Stimulated activated CD4-positive, alpha-beta T cell treated with anti-CD3 and anti-CD28 coated beads, Interleukin-4, amount 100 ng/mL, for 4 hours (primary cell): ENCODE results near the gene RBKS.

Experiments
- DNase-seq, 2 experiments: peaks; one replicate each; pipeline ENCODE4 v3.0.0-alpha.2; 2020

Gene RBKS

DNA sequence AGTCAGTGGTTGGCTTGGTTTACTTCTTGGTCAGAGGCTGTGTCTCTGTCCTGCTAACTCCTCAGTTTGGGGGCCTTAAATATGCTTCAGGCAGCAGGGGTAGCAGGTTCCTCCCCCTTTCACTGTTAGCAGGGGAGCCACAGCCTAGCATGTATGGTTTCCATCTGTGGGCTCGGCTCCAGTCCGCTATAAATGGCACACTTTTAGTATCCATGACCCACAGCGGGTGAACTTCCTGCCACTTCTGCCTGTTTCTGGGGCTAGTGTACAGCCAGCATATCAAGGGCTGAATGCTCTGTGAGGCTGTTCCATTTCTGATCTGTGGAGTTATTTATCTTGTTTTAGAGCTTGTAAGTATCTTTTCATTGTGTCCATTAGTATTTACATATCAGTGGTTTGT lies 60.4 kb downstream of the RBKS start:
- no peak for DNase-seq

DNA sequence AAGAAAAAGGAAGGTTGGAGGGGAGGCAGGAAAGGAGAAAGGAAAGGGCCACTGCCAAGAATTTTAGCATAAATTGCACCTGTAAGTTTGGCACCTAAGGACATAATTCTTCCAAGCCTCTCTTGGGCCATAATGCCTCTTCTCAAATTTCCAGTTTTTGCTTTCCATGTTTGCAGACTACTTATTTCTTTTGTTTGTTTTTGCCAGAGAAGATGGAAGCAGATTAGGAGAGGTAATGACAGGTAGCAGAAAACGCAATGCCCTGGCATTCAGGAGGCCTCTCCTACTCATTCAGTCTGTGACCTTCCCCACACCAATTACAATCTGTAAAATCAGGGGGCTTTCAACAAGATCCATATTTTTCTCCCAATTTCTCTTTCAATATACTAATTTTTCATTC lies 61.9 kb downstream of the RBKS start:
- no peak for DNase-seq

DNA sequence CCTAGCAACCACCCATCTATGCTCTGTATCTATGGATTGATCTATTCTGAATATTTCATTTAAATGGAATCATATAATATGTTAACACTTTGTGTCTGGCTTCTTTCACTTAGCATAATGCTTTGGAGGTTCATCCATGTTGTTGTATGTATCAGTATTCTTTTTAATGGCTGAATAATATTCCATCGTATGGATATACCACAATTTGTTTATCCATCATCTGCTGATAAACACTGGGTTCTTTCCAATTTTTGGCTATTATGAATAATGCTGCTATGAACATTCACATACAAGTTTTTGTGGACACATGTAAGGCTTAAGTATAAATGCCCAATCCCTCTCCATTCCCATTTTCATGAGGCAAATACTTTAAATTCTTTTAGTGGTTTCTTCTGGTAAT lies 65.8 kb downstream of the RBKS start:
- no peak for DNase-seq

DNA sequence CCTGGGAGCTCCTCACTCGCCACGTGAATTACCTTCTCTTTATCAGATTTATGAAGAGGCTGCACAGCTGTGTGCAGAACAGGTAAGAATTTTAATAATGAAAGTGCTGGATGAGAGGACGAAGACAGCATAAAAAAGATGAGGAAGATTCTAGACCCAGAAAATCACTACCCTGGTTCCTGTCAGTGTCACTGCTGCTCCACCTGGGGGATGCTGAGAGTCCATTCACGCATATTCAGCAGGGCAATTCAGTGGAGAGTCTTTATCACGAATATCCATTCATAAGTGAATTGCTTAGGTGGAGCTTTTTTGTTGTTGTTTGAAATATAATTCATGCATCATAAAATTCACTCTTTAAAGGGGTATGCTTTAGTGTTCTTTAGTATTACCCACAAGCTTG lies 66.6 kb downstream of the RBKS start:
- no peak for DNase-seq

DNA sequence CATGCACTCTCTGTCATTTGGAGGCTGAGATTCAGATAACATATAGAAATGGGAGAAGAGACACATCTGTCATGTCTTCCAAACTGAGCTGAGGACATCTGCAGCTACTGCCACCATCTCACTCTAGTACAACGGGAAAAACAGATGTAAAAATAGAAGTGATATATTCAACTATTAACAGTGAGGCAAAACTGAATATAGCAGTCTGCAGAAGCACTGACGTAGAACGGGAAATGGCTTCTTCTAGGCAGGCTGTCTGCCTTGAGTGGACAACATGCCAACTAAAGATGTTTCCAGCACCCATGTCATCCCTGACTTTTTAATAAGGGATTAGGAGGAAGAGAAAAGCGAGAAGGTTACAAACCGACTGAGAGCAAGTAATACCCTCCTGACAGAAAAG lies 67.1 kb downstream of the RBKS start:
- DNase-seq, result no peak

DNA sequence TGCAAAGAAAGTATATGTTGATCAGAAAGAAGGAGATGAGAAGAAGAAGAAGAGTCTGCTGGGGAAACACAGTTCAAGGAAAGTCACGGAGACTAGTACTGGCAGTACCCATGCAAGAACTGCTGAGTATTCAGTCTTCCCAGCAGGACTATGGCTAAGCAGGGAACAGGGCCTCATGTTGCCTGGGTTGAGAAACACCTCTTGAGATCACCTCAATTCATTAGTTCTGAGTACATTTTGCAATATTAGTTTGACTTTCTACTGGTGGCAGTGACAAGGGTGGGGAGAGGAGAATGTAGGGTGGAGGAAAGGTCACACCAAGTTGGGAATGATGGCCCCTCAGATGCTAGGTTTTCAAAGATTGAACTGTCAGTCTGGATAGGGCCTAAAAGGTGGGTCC lies 68.1 kb downstream of the RBKS start:
- DNase-seq, result no peak

DNA sequence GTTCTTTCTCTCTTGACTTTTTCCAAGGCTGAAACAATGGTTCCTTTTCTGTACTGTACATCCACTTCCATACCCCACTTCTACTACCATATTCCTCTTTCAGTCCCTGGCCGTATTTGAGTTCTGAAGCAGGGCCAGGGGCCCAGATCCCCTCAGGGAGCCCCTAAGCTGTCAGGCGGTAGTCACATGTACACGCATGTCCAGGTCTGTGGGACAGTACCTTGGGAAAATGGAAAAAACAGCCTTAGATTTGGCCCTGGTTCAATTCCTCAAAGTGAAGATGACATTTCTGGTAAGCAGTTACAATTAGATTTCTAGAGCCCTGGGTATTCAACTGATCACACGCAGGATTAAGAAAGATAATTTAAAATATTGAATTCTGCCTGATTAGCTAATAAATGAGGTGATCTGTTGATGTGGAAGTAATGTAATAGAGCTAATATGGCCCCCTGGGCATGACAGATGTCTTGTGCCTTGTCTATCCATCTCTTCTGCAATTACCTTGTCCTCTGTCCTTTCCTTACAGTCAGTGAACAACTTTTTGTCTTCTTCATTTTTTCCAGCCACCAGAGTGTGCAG lies 74.2 kb downstream of the RBKS start:
- no peak for DNase-seq

DNA sequence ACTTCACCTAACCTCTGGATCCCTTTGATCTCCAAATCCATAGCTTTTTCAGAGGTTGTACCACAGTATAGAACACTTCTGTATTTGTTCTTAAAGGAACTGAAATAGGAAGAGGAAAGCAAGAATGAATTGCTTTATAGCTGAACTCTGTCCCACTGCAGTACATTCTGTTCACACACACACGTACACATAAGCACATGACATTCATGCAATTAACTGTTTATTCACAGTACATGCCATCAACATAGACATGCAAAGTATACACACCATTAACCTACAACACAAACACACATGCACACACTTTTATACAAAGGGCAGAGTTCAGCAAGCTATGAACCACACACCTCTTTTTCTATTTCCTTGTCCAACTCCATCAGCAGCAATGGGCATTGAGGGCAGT lies 75.4 kb downstream of the RBKS start:
- DNase-seq, result no peak

DNA sequence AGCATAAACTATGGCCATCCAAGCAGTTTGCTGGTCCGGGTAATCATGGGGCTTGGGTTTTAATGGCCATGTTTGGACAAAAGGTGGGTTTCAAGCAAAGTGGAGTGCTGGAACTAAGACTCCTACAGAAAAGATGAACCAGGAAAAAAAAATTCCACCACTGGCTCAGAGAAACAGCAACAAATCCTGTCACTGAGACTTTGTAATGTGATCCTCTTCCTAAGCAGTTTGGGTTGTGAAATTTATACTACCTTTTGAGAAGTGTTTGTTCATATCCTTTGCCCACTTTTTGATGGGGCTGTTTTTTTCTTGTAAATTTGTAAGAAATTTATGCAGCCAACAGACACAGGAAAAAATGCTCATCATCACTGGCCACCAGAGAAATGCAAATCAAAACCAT lies 78.4 kb downstream of the RBKS start:
- DNase-seq, result no peak

DNA sequence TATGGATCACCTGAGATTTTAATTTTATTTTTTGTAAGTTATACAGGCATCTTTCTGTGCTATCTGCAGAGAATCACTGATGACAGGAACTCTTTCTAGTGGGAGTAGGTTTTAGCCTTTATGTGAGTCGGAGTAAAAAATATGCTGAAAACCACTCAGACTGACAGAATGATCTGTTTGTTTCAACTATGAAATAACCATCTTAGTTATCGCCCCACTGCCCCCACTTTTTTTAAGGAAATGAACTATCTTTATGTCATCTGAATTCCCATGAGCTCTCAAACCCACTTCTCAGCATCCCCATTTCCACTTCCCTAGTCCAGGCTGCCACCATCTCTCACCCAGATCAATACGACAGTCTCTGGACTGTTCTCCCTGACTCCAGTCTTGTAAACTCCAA lies 79.7 kb downstream of the RBKS start:
- DNase-seq, result no peak

DNA sequence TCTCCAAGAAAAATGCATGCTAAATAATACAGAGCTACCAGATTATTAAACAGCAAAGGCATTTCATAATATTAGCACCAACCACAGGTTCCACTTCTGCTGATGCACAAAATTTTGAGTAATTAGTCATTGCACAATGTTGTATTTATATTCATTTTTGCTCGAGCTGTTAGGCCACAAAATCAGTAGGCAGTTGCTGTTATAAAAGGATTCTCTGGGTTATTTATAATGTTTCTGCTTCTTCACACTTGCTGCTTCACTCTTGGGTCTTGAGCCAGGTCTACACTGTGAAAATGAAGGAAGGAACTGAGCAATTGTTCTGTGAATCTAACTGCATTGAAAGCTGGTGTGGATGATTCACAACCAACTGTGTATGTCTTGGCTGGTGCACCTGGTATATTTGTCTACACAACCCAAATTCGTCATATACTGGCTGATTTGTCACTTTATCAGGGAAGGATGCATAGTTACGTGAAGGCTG lies 80.4 kb downstream of the RBKS start:
- no peak for DNase-seq

DNA sequence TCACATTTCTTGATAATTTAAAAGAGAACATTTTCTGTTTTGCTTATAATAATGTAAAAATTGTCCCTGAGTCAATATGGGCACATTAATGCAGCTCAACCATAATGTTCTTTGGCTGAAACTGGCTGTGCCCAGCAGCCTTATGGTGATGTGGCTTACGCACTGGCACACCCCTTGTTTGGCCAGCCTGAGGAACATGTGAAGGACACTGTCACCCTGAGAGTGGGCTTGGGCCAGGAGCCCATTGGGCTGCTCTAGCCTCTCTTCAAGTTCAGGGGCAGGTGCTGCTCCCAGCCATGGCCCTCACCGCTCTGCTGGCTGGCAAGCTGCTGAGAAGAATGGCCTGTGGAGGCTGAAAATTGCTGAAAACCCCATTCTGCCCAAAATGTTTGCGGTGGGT lies 81.2 kb downstream of the RBKS start:
- no peak for DNase-seq

DNA sequence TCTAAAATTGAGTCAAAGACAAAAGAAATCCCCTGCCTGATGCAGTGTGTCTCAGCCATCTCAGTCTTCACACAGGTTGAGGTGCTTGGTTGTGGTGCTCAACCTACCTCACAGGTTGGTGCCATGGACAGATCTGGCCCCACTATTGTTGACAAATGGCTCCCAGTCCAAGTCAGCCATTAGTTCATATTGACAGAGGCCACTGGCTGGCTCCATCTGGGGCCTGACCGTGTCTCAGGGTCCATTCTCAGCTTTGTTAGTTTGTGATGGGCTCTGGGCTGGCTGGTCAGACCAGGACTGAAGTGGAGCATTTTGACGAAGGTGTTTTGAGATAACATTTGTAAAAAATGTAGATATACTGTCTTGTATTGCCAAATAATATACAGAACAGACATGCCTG lies 81.8 kb downstream of the RBKS start:
- no peak for DNase-seq

DNA sequence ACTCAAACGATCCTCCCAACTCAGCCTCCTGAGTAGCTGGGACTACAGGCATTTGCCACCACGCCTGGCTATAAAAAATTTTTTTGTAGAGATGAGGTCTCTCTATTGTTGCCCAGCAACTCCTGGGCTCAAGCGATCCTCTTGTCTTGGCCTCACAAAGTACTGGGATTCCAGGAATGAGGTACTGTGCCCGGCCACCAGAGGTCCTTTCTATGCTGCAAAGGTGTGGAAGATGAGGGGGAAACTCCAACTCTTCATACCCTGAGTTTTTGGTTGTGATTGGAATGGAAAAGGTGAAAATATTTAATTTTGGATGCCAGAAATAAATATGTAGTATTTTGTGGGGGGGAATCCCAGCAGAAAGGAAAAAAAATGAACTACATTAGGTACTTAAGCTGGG lies 82.7 kb downstream of the RBKS start:
- DNase-seq, result no peak

DNA sequence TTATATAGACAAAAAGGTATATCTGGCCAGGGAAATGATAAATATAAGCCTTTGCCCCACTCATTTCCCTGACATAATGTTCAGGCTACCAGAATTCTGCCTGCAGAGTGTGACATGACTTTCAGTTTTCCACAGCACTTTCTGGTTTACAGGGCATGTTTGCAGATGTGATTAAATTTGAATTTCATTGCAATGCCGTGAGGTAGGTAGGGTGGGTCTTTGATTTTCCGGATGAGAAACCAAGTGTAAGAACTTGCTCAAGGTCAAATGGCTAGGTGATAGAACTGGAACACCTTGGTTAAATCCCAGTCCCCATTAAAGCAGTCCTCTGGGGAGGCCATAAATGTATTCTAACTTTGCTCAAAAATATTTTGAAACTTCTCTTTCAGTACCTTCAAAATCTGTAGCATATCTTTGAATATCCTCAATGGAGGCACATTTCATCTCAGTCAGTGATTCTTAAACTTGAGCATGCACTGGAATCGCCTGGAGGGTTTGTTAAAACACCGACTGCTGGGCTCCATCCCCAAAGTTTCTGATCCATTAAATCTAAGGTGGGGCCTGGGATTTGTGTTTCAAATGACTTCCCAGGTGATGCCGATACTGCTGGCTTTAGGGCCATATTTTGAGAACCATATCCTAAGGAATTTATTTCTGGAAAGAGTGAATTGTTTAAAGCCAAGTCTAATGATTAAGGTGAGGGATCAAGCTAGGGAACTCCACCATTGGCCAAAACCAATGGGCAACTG lies 83.7 kb downstream of the RBKS start:
- no peak for DNase-seq

DNA sequence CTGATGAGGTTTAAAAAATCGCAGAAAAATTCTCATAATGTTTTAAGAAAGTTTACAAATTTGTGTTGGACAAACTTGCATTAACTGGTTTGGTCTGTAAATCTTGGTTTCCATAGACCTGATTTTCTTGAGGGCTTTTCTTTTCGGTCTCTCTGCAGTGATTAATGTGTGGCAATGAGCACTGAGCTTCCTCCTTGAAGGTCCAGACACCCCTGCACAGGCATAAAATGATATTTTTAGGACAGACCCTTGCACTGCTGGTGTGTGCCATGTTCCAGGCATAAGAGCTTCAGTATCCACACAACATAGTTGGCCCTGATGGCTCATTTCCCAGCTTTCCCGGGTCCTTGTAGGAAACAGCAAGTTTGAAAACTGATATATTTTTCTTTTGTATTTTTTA lies 85.0 kb downstream of the RBKS start:
- no peak for DNase-seq

DNA sequence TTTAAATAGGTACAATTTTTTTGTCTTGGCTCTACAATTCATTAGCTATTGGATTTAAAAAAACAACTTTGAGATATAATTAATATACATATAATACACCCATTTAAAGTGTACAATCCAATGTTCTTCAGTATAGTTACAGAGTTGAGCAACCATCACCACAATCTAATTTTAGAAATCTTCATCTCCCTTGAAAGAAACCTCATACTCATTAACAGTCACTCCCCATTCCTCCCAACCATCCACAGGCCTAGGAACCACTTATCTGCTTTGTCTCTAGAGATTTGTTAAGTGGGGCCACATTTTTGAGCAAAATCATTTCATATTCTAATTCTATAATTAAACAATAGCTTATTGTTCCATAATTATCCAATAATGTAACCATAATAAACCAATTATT lies 86.0 kb downstream of the RBKS start:
- DNase-seq, result no peak

DNA sequence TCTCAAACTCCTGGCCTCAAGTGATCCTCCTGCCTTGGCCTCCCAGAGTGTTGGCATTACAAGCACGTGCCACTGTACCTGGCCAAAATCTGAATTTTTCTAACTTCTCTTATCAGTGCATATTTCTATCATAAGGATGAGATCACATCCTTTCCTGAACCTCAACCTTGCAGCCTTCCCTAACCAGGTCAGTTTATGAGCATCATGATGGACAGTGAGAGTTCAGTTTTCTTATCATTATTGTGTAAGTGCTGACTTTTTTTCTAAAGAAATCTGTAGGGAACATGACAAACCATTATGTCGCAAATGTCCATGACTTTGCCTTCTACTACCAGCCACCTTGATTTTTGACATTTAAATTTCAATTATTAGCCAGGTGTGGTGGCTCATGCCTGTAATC lies 87.1 kb downstream of the RBKS start:
- no peak for DNase-seq

DNA sequence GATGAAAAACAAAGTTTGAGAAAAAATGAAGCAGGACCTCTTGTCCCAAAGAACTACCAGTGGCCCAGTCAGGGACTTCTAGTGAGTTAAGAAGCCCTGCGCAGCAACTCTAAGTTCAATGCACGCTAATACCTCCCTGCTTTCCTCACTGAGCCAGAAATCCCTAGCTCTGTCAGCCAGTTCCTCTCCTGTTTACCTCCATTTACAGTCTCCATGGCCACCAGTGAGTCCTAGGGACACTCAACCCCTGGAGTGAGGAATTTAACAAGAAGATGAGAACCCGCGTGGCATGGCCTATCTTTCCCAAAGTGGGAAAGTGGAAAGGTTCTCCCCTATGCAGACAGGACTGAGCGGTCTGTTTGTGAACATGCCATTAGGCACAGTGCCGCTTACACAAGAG lies 87.6 kb downstream of the RBKS start:
- DNase-seq, result no peak

DNA sequence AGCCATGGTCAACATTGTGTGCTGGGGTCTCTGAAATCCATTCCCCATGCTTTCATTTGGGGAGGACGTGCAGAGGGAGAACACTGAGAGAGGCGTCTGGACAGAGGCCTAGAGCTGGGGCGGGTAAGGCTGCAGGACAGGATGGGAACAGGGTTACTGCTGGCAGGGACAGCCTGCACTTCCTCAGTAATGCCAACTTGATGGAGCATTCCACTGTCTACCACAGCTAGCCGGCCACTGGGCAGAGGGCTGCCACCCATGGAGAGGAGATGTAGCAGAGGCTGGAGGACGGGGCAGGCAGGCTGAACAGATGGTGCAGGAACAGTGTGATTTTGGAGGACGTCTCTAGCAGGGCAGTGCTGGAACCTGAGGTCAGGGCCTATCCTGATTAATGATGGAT lies 89.3 kb downstream of the RBKS start:
- no peak for DNase-seq

DNA sequence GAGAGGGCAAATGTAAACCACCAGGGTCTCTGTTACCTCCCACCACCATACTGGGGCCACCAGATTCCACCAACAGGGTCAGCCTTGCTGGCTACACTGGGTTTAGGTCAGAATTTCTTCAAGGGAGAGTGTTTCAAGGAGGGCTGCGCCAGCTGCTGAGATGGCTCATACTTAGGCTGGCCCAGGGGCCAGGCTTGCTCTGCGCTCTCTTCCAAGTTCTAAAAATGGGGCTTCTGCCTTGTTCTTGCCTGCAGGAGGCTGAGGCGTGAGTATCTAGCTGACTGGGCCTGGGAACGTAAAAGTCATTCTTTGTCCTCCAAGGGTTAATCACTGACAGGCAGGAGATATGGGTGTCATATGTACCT lies 90.6 kb downstream of the RBKS start:
- no peak for DNase-seq

DNA sequence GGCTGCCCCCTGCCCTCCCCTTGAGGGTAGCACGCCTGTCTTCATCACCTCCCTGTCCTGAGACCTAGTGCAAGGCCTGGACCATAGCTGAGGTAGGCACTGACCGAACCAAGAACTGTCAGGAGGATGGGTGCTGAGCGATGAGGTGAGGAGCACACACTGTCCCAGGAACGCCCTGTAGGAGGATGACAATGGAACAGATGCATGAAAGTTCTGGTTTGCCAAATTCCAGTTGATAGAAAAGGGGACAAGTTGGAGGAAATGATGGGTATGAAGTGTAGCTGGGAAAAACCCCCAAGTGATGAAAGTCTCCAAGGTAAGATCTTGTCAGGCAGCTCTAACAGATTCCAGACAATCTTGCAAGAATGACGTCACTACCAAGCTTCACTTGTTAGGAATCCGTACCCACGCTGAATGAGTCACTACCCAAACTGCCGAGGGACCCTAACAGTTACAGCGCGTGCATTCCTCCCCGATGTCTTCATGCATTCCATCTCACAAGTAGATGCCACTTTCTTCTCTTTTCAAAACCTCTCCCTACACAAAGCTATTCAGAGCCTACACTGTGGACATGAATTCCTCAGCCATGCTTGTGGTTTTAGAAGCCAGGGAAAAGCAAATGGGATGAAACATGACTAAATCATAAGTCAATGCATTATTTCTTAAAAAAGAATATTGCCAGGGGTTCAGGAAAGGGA lies 91.1 kb downstream of the RBKS start:
- DNase-seq, result no peak

DNA sequence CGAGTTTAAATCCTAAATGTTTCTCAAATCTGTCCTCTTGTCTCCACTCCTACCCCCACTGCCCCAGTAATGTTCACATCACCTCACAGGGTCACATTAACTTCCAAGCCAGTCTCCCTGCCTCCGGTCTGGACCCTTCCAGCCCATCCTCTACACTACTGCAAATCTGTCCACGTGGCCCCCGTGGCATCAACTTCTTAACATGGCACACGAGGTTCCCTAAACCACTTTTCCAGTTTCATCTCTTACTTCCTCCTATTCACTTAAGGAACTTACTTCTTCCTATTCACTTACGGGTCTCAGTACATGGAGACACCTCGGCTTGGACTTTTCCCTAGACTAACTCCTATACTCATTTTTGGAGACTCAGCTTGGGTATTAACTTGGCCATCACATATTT lies 91.7 kb downstream of the RBKS start:
- DNase-seq, result no peak

DNA sequence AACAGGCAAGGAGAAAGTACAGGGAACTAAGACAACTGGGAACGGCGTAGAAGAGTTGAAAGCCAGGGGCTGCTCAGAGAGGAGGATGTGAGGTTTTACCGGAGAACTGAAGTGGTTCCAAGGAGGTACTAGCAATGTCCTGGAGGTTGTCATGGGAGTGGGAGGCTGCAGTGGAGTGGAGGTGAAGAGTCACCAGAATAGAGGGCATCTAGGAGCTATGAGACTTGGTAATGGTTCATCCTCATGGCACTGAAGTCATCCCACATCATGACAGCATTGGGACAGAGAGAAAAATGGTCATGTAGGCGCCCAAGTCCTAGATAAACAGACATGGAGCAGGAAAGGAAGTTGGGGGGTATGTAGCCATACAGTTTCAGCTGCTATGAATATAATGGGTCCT lies 92.3 kb downstream of the RBKS start:
- DNase-seq, result no peak
